PC-3 (cell line): ENCODE measurements around the gene ZNF768. TPM values are rescaled to one million over a fixed set of nuclear protein-coding genes. Genes with fewer than 3 reads are reported as not detected.

Source experiments
- ATAC-seq: fragments of 200-7000 bp; cut with Tn5 transposase; 2 replicates; pipeline ENCODE4 v1.9.1; 2020; ENCODE audit warnings: mild to moderate bottlenecking, moderate library complexity
- BruUV-seq: library from RNA; stranded (reverse); fragments of 400-500 nt; replicated peaks from 2 replicates; lab custom pipeline; 2021; lab: Mats Ljungman, UMichigan
- CTCF ChIA-PET: fragments of 300-600 bp; sonication (Branson Sonifier 250); formaldehyde crosslinking; loops from one replicate; lab custom pipeline; 2022; ENCODE audit warnings: antibody characterized with exemption; lab: Charles Lee
- POLR2A ChIA-PET: fragments of 300-600 bp; sonication (Branson Sonifier 250); formaldehyde crosslinking; loops from one replicate; lab custom pipeline; 2022; ENCODE audit warnings: antibody characterized with exemption; ENCODE audit not compliant: unreplicated experiment; lab: Charles Lee
- DNase-seq: peaks from one replicate; pipeline ENCODE4 v3.0.0-alpha.2; 2015
- H2AFZ ChIP-seq: fragments of 300-600 bp; sonication (generic); 2 replicates; pipeline ENCODE4 v1.6.0; 2016; ENCODE audit warnings: antibody characterized with exemption, low read length
- H3F3A ChIP-seq: fragments of 300-600 bp; sonication (generic); one replicate; pipeline ENCODE4 v1.6.0; 2017; ENCODE audit warnings: antibody characterized with exemption, low read length, control low read depth, mild to moderate bottlenecking; ENCODE audit not compliant: unreplicated experiment
- H3K27ac ChIP-seq: fragments of 300-600 bp; sonication (generic); 2 replicates; pipeline ENCODE4 v1.5.1; 2016; ENCODE audit warnings: mild to moderate bottlenecking, low read length
- H3K27me3 ChIP-seq: fragments of 300-600 bp; sonication (generic); 2 replicates; pipeline ENCODE4 v1.6.1; 2016; ENCODE audit warnings: low read length, mixed read lengths
- H3K36me3 ChIP-seq: fragments of 300-600 bp; sonication (generic); 2 replicates; pipeline ENCODE4 v1.6.1; 2016; ENCODE audit warnings: low read depth, mixed run types, low read length, mixed read lengths
- H3K4me1 ChIP-seq: fragments of 300-600 bp; sonication (generic); 2 replicates; pipeline ENCODE4 v1.5.1; 2016; ENCODE audit warnings: low read length; ENCODE audit not compliant: insufficient read depth
- H3K4me2 ChIP-seq: fragments of 300-600 bp; sonication (generic); 2 replicates; pipeline ENCODE4 v1.6.0; 2016; ENCODE audit warnings: low read length
- H3K4me3 ChIP-seq: fragments of 300-600 bp; sonication (generic); 2 replicates; pipeline ENCODE4 v1.5.1; 2016; ENCODE audit warnings: mild to moderate bottlenecking, low read length, mixed read lengths
- H3K79me2 ChIP-seq: fragments of 300-600 bp; sonication (generic); 2 replicates; pipeline ENCODE4 v1.6.1; 2017; ENCODE audit warnings: low read length, mixed read lengths
- H3K9ac ChIP-seq: fragments of 300-600 bp; sonication (generic); 2 replicates; pipeline ENCODE4 v1.6.0; 2016; ENCODE audit warnings: mild to moderate bottlenecking, low read length
- H3K9me2 ChIP-seq: fragments of 300-600 bp; sonication (generic); replicated peaks from 2 replicates; pipeline ENCODE4 v1.6.1; 2016; ENCODE audit warnings: mixed run types, low read length, mixed read lengths
- H3K9me3 ChIP-seq: fragments of 300-600 bp; sonication (generic); 2 replicates; pipeline ENCODE4 v1.6.1; 2016; ENCODE audit warnings: low read length, mixed read lengths
- H4K20me1 ChIP-seq: fragments of 300-600 bp; sonication (generic); 2 replicates; pipeline ENCODE4 v1.6.1; 2016; ENCODE audit warnings: low read length, mixed read lengths
- EZH2 ChIP-seq: fragments of 300-600 bp; sonication (generic); IDR thresholded peaks from one replicate; pipeline ENCODE4 v1.6.1; 2017; ENCODE audit warnings: antibody characterized with exemption, mild to moderate bottlenecking, low read length; ENCODE audit not compliant: unreplicated experiment
- EZH2phosphoT487 ChIP-seq: fragments of 300-600 bp; sonication (generic); IDR thresholded peaks from 2 replicates; pipeline ENCODE4 v1.6.1; 2018; ENCODE audit warnings: mild to moderate bottlenecking, antibody characterized with exemption, low read length, borderline replicate concordance
- intact Hi-C: fragments of 100-400 bp; cut with micrococcal nuclease; formaldehyde crosslinking; loops from 2 replicates; pipeline ENCODE4 v1.9.0; 2023
- total RNA-seq: library from RNA; depleted of rRNA; stranded (reverse); fragments of >200 nt; gene quantifications from 2 replicates; pipeline ENCODE4 v1.2.3, GENCODE V29; 2014
- TF ChIP-seq, protein P1 (sequence below): fragments of 300-600 bp; sonication (generic); conservative IDR thresholded peaks from 2 replicates; pipeline ENCODE4 v1.5.1; 2017; ENCODE audit warnings: antibody characterized with exemption, low read depth, mild to moderate bottlenecking, low read length

Gene ZNF768
- total RNA-seq, 1 experiment from 2014 or later = 31.2 TPM

- Histone ChIP-seq H3K36me3 (no peaks in the 10 kb centered on the region), H2AFZ (peak overlapping the region; percentile 87), H3K79me2 (peaks cover 8% of the 10 kb centered on the region), H3F3A (no peaks in the 10 kb centered on the region), H3K9me2 (no peaks in the 10 kb centered on the region), H3K27me3 (no peaks in the 10 kb centered on the region), H3K4me1 (peaks cover 7% of the 10 kb centered on the region), H3K9ac (peak overlapping the region; percentile 43), H3K4me3 (peak overlapping the region; percentile 89; the same call in 1 of the 2 replicates), H4K20me1 (no peaks in the 10 kb centered on the region), H3K27ac (peak overlapping the region; percentile 60), H3K4me2 (peak overlapping the region; percentile 95), H3K9me3 (no peaks in the 10 kb centered on the region)
- POLR2A ChIA-PET = interaction anchor here (1.1 kb wide), 1 partner anchor 98 kb away, joined by 5 read pairs; the partner anchor contains the start of gene DCTPP1
- no peak for TF ChIP-seq EZH2
- TF ChIP-seq EZH2phosphoT487 = no peak
- TF ChIP-seq, protein P1, sequence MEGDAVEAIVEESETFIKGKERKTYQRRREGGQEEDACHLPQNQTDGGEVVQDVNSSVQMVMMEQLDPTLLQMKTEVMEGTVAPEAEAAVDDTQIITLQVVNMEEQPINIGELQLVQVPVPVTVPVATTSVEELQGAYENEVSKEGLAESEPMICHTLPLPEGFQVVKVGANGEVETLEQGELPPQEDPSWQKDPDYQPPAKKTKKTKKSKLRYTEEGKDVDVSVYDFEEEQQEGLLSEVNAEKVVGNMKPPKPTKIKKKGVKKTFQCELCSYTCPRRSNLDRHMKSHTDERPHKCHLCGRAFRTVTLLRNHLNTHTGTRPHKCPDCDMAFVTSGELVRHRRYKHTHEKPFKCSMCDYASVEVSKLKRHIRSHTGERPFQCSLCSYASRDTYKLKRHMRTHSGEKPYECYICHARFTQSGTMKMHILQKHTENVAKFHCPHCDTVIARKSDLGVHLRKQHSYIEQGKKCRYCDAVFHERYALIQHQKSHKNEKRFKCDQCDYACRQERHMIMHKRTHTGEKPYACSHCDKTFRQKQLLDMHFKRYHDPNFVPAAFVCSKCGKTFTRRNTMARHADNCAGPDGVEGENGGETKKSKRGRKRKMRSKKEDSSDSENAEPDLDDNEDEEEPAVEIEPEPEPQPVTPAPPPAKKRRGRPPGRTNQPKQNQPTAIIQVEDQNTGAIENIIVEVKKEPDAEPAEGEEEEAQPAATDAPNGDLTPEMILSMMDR = no peak
- DNase-seq (peak; percentile 28), ATAC-seq (no peak; the same call in 1 of the 2 replicates)
- intact Hi-C loops = loop anchor here (10.0 kb wide), 2 partner anchors 83 to 107 kb away; partner anchors contain the start of gene SEPHS2
- CTCF ChIA-PET = interaction anchor here (1.2 kb wide), 1 partner anchor 88 kb away, joined by 4 read pairs; no protein-coding TSS in a partner anchor
- TSS peak; percentile 87 for BruUV-seq
Measured at GRCh38 chr16:30527635-30528178, 1.3 kb upstream of the ZNF768 start.

- CTCF ChIA-PET = interaction anchor here (1.2 kb wide), 1 partner anchor 89 kb away, joined by 4 read pairs; no protein-coding TSS in a partner anchor
- peak; percentile 89 for ATAC-seq
- H3F3A ChIP-seq = no peaks in the 10 kb centered on the region
- no peaks in the 10 kb centered on the region for H3K27me3 ChIP-seq
- peak overlapping the region; percentile 88 for H3K27ac ChIP-seq
- H3K4me1 ChIP-seq = peaks cover 7% of the 10 kb centered on the region
- no TSS peak for BruUV-seq
- POLR2A ChIA-PET = interaction anchor here (0.6 to 1.1 kb wide), 2 partner anchors 25 to 97 kb away, joined by 3 to 5 read pairs; partner anchors contain the start of gene DCTPP1
- peak overlapping the region; percentile 87 for H2AFZ ChIP-seq
- peak overlapping the region; percentile 89 for H3K4me3 ChIP-seq
- no peaks in the 10 kb centered on the region for H3K9me3 ChIP-seq
- TF ChIP-seq EZH2phosphoT487 = no peak
- TF ChIP-seq, protein P1 = peak; percentile 21; the same call in 1 of the 2 replicates
- H4K20me1 ChIP-seq = no peaks in the 10 kb centered on the region
- no peaks in the 10 kb centered on the region for H3K9me2 ChIP-seq
- peak; percentile 95 for DNase-seq
- H3K4me2 ChIP-seq = peak overlapping the region; percentile 95
- H3K36me3 ChIP-seq = no peaks in the 10 kb centered on the region
- peak overlapping the region; percentile 95 for H3K9ac ChIP-seq
- peaks cover 8% of the 10 kb centered on the region for H3K79me2 ChIP-seq
- intact Hi-C loops = loop anchor here (10.0 kb wide), 2 partner anchors 82 to 108 kb away; partner anchors contain the start of gene SEPHS2
Measured at GRCh38 chr16:30526823-30527634, 663 bp upstream of the ZNF768 start.
